Calu3 (cell line): Measurements from ENCODE around the gene RSU1. TPM values are rescaled to one million over a fixed set of nuclear protein-coding genes. Genes with fewer than 3 reads are reported as not detected.

Experiments used
- BruUV-seq: library from RNA; stranded (reverse); fragments of 400-500 nt; replicated peaks from 2 replicates; lab custom pipeline; 2021; lab: Mats Ljungman, UMichigan
- CTCF ChIA-PET: fragments of 300-600 bp; sonication (Branson Sonifier 250); formaldehyde crosslinking; loops from one replicate; lab custom pipeline; 2022; ENCODE audit warnings: antibody characterized with exemption; lab: Charles Lee
- DNase-seq: peaks from one replicate; pipeline ENCODE4 v3.0.0; 2022
- H3K27ac Mint-ChIP-seq: one replicate; pipeline ENCODE4 v1.8.0; 2022; ENCODE audit warnings: mixed read lengths; ENCODE audit not compliant: unreplicated experiment
- H3K27me3 Mint-ChIP-seq: one replicate; pipeline ENCODE4 v1.8.0; 2022; ENCODE audit warnings: mixed read lengths; ENCODE audit not compliant: unreplicated experiment
- H3K36me3 Mint-ChIP-seq: one replicate; pipeline ENCODE4 v1.8.0; 2022; ENCODE audit warnings: mild to moderate bottlenecking, moderate library complexity, mixed read lengths; ENCODE audit not compliant: insufficient read depth, unreplicated experiment
- H3K4me1 Mint-ChIP-seq: one replicate; pipeline ENCODE4 v1.8.0; 2022; ENCODE audit warnings: mild to moderate bottlenecking, low read depth, mixed read lengths; ENCODE audit not compliant: unreplicated experiment
- H3K4me3 Mint-ChIP-seq: one replicate; pipeline ENCODE4 v1.8.0; 2022; ENCODE audit warnings: mild to moderate bottlenecking, low read depth, moderate library complexity, mixed read lengths; ENCODE audit not compliant: unreplicated experiment
- H3K9me3 Mint-ChIP-seq: one replicate; pipeline ENCODE4 v1.8.0; 2022; ENCODE audit warnings: low read depth, mixed read lengths; ENCODE audit not compliant: unreplicated experiment
- CTCF ChIP-seq: fragments of 200-600 bp; IDR thresholded peaks from one replicate; pipeline ENCODE4 v1.8.0; 2022; ENCODE audit warnings: antibody characterized with exemption; ENCODE audit not compliant: unreplicated experiment
- intact Hi-C: fragments of 100-400 bp; cut with micrococcal nuclease; formaldehyde crosslinking; loops from one replicate; pipeline ENCODE4 v1.10.0; 2022; ENCODE audit not compliant: unreplicated experiment
- total RNA-seq: library from RNA; stranded (reverse); gene quantifications from 2 replicates; pipeline ENCODE4 v1.2.3, GENCODE V29; 2022

RSU1 gene
- total RNA-seq, 1 experiment from 2014 or later: 56.8 TPM

GRCh38 chr10:16681521-16681920, 135.7 kb downstream of the RSU1 start:
- Mint-ChIP-seq H3K4me3 (no peak overlapping the region), H3K9me3 (no peaks in the 10 kb centered on the region), H3K27ac (no peak overlapping the region), H3K4me1 (no peaks in the 10 kb centered on the region), H3K27me3 (no peaks in the 10 kb centered on the region), H3K36me3 (no peaks in the 10 kb centered on the region)
- TF ChIP-seq CTCF: no peak
- intact Hi-C loops: no loop called here
- BruUV-seq: no TSS peak
- CTCF ChIA-PET: no interaction called here
- no peak for DNase-seq

- BruUV-seq: no TSS peak
- Mint-ChIP-seq H3K27me3 (no peaks in the 10 kb centered on the region), H3K36me3 (no peaks in the 10 kb centered on the region), H3K4me3 (no peak overlapping the region), H3K27ac (no peak overlapping the region), H3K4me1 (no peaks in the 10 kb centered on the region), H3K9me3 (no peaks in the 10 kb centered on the region)
- TF ChIP-seq CTCF: no peak
- CTCF ChIA-PET: no interaction called here
- intact Hi-C loops: no loop called here
- DNase-seq: no peak
Measured at GRCh38 chr10:16679511-16679910, 137.7 kb downstream of the RSU1 start.

GRCh38 chr10:16675334-16675733, 141.9 kb downstream of the RSU1 start:
- intact Hi-C loops: no loop called here
- H3K9me3 Mint-ChIP-seq: no peaks in the 10 kb centered on the region
- H3K27me3 Mint-ChIP-seq: no peaks in the 10 kb centered on the region
- H3K27ac Mint-ChIP-seq: no peak overlapping the region
- no peak for DNase-seq
- no peak for TF ChIP-seq CTCF
- H3K4me1 Mint-ChIP-seq: no peaks in the 10 kb centered on the region
- H3K4me3 Mint-ChIP-seq: no peak overlapping the region
- no TSS peak for BruUV-seq
- CTCF ChIA-PET: no interaction called here
- H3K36me3 Mint-ChIP-seq: no peaks in the 10 kb centered on the region

- CTCF ChIA-PET: no interaction called here
- TF ChIP-seq CTCF: no peak
- Mint-ChIP-seq H3K27me3 (no peaks in the 10 kb centered on the region), H3K9me3 (no peaks in the 10 kb centered on the region), H3K36me3 (no peaks in the 10 kb centered on the region), H3K27ac (no peak overlapping the region), H3K4me3 (no peak overlapping the region), H3K4me1 (no peaks in the 10 kb centered on the region)
- DNase-seq: no peak
- intact Hi-C loops: no loop called here
- BruUV-seq: no TSS peak
Measured at GRCh38 chr10:16674147-16674703, 143.0 kb downstream of the RSU1 start.
